Lung (tissue), 12 donors: Measurements from ENCODE around the gene ME1. TPM values are rescaled to one million over a fixed set of nuclear protein-coding genes. Genes with fewer than 3 reads are reported as not detected.

Experiments used
- ATAC-seq: fragments of 200-7000 bp; cut with Tn5 transposase; one replicate; pipeline ENCODE4 v1.9.1; 2020; ENCODE audit warnings: moderate number of reproducible peaks; ENCODE audit not compliant: insufficient read depth, low FRiP score
- DNase-seq, 3 donors: peaks; one replicate each; pipeline ENCODE4 v3.0.0-alpha.2; 2013 to 2017
- H3K27ac ChIP-seq, 2 donors: one replicate each; pipeline ENCODE4 v1.5.1; 2013; ENCODE audit warnings: mild to moderate bottlenecking in 2 of 2, moderate library complexity in 2 of 2, control low read depth in 1 of 2, inconsistent platforms in 1 of 2, low read depth in 1 of 2, low read length in 1 of 2
- H3K27me3 ChIP-seq, 3 donors: one replicate each; pipeline ENCODE4 v1.5.1; 2013; ENCODE audit warnings: low read length in 2 of 3; ENCODE audit not compliant: control insufficient read depth in 3 of 3, insufficient read depth in 3 of 3
- H3K36me3 ChIP-seq, 4 donors: one replicate each; pipeline ENCODE4 v1.5.1; 2013; ENCODE audit warnings: low read length in 4 of 4, mild to moderate bottlenecking in 1 of 4, moderate library complexity in 1 of 4; ENCODE audit not compliant: control insufficient read depth in 4 of 4, insufficient read depth in 4 of 4
- H3K4me1 ChIP-seq, 5 donors: one replicate each; pipeline ENCODE4 v1.5.1; 2013; ENCODE audit warnings: low read length in 5 of 5, mild to moderate bottlenecking in 2 of 5, moderate library complexity in 1 of 5; ENCODE audit not compliant: control insufficient read depth in 5 of 5, insufficient read depth in 5 of 5
- H3K4me3 ChIP-seq: one replicate; pipeline ENCODE4 v1.5.1; 2013; ENCODE audit warnings: mild to moderate bottlenecking, control low read depth, moderate library complexity
- H3K9ac ChIP-seq, 2 donors: one replicate each; pipeline ENCODE4 v1.5.1; 2013; ENCODE audit warnings: low read length in 2 of 2, control low read depth in 1 of 2; ENCODE audit not compliant: insufficient read depth in 1 of 2
- H3K9me3 ChIP-seq, 4 donors: one replicate each; pipeline ENCODE4 v1.5.1; 2013; ENCODE audit warnings: low read length in 3 of 4, mild to moderate bottlenecking in 1 of 4, moderate library complexity in 1 of 4; ENCODE audit not compliant: control insufficient read depth in 4 of 4, insufficient read depth in 3 of 4
- WGBS, 2 donors: extraction: QIAGEN DNeasy Blood & Tissue Kit; methylation state at CpG; one replicate each; pipeline ENCODE4 v1.1.7; 2013; 5-methylcytosine and 5-hydroxymethylcytosine counted together
- polyA plus RNA-seq, 2 donors: library from polyadenylated mRNA; stranded (reverse); fragments of 200-250 nt; gene quantifications; one replicate each; pipeline ENCODE4 v1.2.1, GENCODE V29; 2013
- total RNA-seq, 2 donors: library from RNA; depleted of rRNA in 1 of 2; stranded (reverse); fragments of >200 nt in 1 of 2; gene quantifications; one replicate each; pipeline ENCODE4 v1.2.1, GENCODE V29; 2014 to 2021
- TF ChIP-seq, protein P1 (sequence below): IDR thresholded peaks from 2 replicates; pipeline ENCODE4 v1.5.1; 2012; ENCODE audit warnings: mild to moderate bottlenecking; ENCODE audit errors: control extremely low read depth, extremely low read depth
- donor health status: control.
- donor health status: control.
- donor health status: Bipolar disorder and iron deficiency.
- donor health status: healthy.
- donor health status: DM: yes; HTN: yes; CAD: no.

Gene ME1
- total and polyA plus RNA-seq, 4 donors: 4.9 to 17.5 (median 10.8) TPM

DNA sequence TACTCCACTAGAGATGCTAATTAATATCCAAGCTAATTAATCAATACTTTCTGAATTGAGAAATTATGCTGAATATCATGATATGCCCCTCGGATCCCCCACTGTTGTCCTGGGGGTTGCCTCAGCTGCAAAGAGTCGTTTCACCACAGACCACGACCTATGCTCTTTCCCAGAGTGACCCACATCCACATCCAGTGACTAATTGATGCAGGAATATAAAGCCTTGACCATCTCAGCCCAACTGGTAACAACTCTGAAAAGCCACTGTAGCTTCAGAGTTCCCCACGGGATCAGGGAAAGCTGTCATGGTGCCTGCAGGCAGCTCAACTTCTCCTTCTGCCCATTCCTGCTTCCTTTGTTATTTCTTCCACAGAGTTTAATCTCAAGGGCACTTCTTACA, 120.8 kb downstream of the ME1 start:
- Histone ChIP-seq H3K9ac (no peak overlapping the region), H3K36me3 (no peaks in the 10 kb centered on the region), H3K9me3 (no peaks in the 10 kb centered on the region), H3K4me3 (no peak overlapping the region), H3K27me3 (no peaks in the 10 kb centered on the region), H3K4me1 (no peaks in the 10 kb centered on the region), H3K27ac (no peak overlapping the region)
- TF ChIP-seq, protein P1, sequence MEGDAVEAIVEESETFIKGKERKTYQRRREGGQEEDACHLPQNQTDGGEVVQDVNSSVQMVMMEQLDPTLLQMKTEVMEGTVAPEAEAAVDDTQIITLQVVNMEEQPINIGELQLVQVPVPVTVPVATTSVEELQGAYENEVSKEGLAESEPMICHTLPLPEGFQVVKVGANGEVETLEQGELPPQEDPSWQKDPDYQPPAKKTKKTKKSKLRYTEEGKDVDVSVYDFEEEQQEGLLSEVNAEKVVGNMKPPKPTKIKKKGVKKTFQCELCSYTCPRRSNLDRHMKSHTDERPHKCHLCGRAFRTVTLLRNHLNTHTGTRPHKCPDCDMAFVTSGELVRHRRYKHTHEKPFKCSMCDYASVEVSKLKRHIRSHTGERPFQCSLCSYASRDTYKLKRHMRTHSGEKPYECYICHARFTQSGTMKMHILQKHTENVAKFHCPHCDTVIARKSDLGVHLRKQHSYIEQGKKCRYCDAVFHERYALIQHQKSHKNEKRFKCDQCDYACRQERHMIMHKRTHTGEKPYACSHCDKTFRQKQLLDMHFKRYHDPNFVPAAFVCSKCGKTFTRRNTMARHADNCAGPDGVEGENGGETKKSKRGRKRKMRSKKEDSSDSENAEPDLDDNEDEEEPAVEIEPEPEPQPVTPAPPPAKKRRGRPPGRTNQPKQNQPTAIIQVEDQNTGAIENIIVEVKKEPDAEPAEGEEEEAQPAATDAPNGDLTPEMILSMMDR: no peak
- WGBS, 2 donors: 82 to 87% methylated on average over 4 of the region's 4 CpGs
- ATAC-seq (no peak), DNase-seq (no peak)

DNA sequence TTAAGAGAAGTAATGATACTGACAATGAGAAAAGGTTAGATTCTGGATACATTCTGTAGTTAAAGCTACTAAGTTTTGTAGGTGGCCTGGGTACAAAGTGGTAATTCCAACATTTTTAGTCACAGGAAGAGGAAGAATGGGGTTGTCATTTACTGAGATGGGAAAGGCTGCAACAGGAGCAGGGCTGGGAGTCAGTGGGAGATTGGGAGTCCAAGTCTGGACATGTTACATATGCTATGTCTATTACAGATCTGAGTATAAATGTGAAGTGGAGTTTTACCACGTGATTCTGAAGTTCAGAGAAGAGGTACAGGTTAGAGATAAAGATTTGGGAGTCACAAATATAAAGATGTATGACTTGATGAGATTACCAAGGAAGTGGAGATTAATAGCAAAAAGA, 121.5 kb downstream of the ME1 start:
- H3K4me1 ChIP-seq: no peaks in the 10 kb centered on the region
- H3K4me3 ChIP-seq: no peak overlapping the region
- 57 to 86% methylated on average over 1 of the region's 1 CpG for WGBS, 2 donors
- TF ChIP-seq, protein P1: no peak
- H3K36me3 ChIP-seq: no peaks in the 10 kb centered on the region
- ATAC-seq (no peak), DNase-seq (no peak)
- no peaks in the 10 kb centered on the region for H3K9me3 ChIP-seq
- no peak overlapping the region for H3K27ac ChIP-seq
- no peak overlapping the region for H3K9ac ChIP-seq
- H3K27me3 ChIP-seq: no peaks in the 10 kb centered on the region

DNA sequence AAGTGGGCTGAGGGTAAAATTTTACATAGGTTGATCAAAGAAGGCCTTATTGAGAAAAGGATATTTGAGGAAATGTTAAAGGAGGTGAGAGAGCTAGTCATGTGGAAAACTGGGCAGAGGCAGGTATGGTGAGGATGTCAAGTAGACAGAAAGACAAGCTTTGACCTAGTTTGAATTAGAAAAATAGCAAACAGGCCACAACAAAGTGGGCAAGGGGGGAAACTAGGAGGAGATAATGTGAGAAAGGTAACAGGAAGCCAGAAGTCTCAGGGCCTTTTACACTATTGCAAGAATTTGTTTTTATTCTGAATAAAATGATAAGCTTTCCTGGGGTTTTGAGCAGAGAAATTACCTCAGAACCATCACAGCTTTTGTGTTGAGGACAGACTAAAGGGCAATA, 122.0 kb downstream of the ME1 start:
- H3K4me3 ChIP-seq: no peak overlapping the region
- H3K9me3 ChIP-seq: no peaks in the 10 kb centered on the region
- TF ChIP-seq, protein P1: no peak
- DNase-seq: no peak
- no peak overlapping the region for H3K27ac ChIP-seq
- H3K27me3 ChIP-seq: no peaks in the 10 kb centered on the region
- H3K9ac ChIP-seq: no peak overlapping the region
- no peaks in the 10 kb centered on the region for H3K36me3 ChIP-seq
- no peaks in the 10 kb centered on the region for H3K4me1 ChIP-seq
- no peak for ATAC-seq

DNA sequence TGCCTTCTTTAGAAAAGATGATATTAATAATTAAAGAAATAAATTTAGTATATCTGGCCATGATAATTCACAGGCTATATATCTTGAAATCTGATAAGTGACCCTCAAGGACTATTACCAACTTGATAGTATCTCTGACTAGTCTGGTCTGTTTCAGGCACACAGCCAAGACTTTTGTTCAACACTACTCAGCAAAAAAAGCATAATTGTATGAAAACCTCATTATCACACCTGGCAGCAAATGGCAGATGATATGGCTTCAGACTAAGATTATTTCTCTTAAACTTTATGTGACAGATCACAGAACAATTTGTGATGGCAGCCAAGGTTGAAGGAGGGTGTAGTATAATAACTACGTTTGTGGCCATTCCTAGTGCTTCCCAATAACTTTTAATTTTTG, 123.0 kb downstream of the ME1 start:
- no peaks in the 10 kb centered on the region for H3K4me1 ChIP-seq
- H3K9me3 ChIP-seq: no peaks in the 10 kb centered on the region
- no peak overlapping the region for H3K4me3 ChIP-seq
- no peak for DNase-seq
- H3K9ac ChIP-seq: no peak overlapping the region
- H3K36me3 ChIP-seq: no peaks in the 10 kb centered on the region
- H3K27ac ChIP-seq: no peak overlapping the region
- ATAC-seq: no peak
- TF ChIP-seq, protein P1: no peak
- WGBS, 2 donors: 80 to 86% methylated on average over 1 of the region's 1 CpG
- H3K27me3 ChIP-seq: no peaks in the 10 kb centered on the region
